NCI-H82 treated with DMSO at 0.1 percent for 48 hours (cell line): ENCODE measurements around the gene SPIN2B.
"Not testable (repeated sequence)": the region's sequence is repeated elsewhere in the genome, so short reads cannot be mapped to it uniquely, and the experiment has no call there.

Experiments
- DNase-seq: peaks from one replicate; lab custom pipeline; 2025; ENCODE audit not compliant: unreplicated experiment; lab: John Stamatoyannopoulos, UW

Gene SPIN2B

GRCh38 chrX:57121162-57121755 lies at the start of gene SPIN2B:
Gene SPIN2B, minus strand, starts transcription at chrX:57121548.
- peak; percentile 90 for DNase-seq

GRCh38 chrX:57156397-57157049 lies 35.2 kb upstream of the SPIN2B start:
- DNase-seq: no peak

GRCh38 chrX:57155171-57155570 lies 33.8 kb upstream of the SPIN2B start:
- no peak for DNase-seq

DNA sequence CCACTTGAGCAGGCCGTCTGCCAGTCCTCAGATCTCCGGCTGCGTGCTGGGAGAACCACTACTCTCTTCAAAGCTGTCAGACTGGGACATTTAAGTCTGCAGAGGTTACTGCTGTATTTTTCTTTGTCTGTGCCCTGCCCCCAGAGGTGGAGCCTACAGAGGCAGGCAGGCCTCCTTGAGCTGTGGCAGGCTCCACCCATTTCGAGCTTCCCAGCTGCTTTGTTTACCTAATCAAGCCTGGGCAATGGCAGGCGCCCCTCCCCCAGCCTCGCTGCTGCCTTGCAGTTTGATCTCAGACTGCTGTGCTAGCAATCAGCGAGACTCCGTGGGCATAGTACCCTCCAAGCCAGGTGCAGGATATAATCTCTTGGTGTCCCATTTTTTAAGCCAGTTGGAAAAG lies 30.9 kb upstream of the SPIN2B start:
- not testable (repeated sequence) for DNase-seq

- DNase-seq: no peak
Measured at GRCh38 chrX:57138674-57139073, 17.3 kb upstream of the SPIN2B start.

GRCh38 chrX:57137501-57137900 lies 16.2 kb upstream of the SPIN2B start:
- DNase-seq: no peak

GRCh38 chrX:57137073-57137472 lies 15.7 kb upstream of the SPIN2B start, which contains the start of gene SPIN2A:
Gene SPIN2A, minus strand, starts transcription at chrX:57137397. Its CDS starts 800 bp downstream, at chrX:57136597.
- DNase-seq: not testable (repeated sequence)

GRCh38 chrX:57136589-57136988 lies 15.2 kb upstream of the SPIN2B start:
- DNase-seq: not testable (repeated sequence)

- DNase-seq: no peak
Measured at GRCh38 chrX:57135287-57135686, 13.9 kb upstream of the SPIN2B start.

DNA sequence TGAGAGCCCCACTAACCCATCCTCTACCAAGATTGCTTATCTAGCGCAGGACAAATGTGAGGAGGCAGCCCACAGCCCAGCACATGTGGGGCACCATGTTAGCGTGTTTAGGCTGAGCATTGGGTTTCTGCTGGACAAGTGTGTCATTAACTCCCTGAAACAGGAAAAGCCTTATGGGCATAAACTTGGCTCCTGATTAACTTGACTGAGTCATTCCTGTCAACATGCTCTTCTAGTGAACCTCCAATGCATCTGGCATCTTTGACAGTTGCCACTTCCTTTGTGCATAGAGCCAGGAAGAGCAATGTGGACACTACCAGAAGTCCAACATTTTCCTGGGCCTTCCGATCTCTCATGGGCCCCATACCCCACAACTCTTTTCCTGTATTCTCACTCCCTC lies 13.4 kb upstream of the SPIN2B start:
- no peak for DNase-seq

GRCh38 chrX:57133706-57134105 lies 12.4 kb upstream of the SPIN2B start:
- DNase-seq: no peak

DNA sequence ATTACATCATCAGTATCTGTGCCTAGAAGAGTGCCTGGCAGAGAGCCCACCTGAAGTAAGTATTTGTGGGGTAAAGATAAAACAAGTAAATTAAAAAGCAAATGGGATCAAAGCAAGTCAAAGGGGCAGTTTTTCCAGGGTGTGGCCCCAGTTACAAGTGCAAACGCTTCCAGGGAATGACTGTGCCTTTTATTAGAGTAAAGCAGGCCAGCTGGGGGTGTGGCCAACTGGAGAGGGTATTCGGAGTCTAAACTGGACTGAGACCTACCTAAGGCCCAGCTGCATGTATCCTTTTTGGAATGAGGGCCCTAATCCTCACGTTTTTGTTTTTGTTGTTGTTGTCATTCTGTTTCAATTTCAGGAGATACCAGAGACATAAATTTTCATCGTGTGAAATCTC lies 11.9 kb upstream of the SPIN2B start:
- not testable (repeated sequence) for DNase-seq

- DNase-seq: no peak
Measured at GRCh38 chrX:57132046-57132445, 10.7 kb upstream of the SPIN2B start.

GRCh38 chrX:57121816-57122215 lies 468 bp upstream of the SPIN2B start:
- DNase-seq: no peak

GRCh38 chrX:57120619-57121161 lies 658 bp downstream of the SPIN2B start:
- DNase-seq: not testable (repeated sequence)

GRCh38 chrX:57119416-57119815 lies 1.9 kb downstream of the SPIN2B start:
- DNase-seq: no peak

DNA sequence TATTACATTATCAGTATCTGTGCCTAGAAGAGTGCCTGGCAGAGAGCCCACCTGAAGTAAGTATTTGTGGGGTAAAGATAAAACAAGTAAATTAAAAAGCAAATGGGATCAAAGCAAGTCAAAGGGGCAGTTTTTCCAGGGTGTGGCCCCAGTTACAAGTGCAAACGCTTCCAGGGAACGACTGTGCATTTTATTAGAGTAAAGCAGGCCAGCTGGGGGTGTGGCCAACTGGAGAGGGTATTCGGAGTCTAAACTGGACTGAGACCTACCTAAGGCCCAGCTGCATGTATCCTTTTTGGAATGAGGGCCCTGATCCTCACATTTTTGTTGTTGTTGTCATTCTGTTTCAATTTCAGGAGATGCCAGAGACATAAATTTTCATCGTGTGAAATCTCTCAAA lies 3.8 kb downstream of the SPIN2B start:
- DNase-seq: not testable (repeated sequence)

DNA sequence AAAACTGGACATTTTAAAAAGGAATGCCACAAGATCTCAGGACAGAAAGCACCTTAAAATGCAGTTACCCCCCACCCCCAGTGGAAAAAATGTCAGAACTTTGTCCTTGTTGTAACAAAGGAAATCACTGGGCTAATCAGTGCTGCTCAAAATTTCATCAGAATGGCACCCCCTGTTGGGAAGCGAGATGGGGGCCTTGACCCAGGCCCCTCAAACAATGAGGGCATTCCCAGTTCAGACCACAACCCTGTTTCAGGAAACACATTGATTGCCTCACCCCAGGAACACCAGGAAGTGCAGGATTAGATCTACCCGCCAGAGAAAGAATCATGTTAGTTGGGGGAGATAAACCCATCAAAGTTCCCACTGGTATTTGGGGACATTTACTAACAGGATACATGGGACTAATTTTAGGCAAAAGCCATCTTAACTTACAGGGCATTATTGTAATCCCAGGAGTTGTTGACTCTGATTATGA lies 16.4 kb downstream of the SPIN2B start:
- no peak for DNase-seq

DNA sequence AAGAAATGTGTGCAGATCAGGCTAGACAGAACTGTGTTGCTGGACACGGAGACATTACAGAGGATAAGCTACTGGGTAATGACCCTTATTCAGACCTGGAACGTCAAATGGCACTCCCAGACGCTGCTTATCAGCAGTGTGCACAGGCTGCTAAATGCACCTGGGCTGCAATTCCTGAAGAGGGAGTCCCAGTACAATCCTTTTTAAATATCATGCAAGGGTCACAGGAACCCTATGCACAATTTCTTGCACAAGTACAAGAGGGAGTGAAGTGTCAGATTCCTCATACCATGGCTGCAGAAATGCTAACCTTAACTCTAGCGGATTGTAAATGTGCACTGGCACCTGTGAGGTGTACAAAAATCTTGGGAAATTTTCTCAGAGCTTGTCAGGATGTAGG lies 16.9 kb downstream of the SPIN2B start:
- no peak for DNase-seq

DNA sequence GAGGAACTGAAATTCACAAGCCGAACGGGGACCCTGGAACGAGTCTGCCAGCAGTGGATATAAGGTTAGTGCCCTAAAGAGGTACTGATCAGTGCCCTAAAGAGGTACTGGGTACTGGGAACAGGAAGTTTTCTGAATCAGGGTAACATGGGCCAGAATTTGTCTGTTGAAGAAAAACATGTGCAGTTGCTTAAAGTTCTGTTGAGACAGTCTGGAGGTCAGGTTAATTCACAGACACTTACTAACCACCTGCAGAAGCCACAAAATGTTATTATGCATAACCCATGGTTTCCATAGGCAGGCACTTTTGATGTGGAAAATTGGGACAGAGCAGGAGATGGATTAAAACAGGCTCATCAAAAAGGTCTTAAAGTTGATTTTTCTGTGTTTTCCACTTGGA lies 17.9 kb downstream of the SPIN2B start:
- no peak for DNase-seq

DNA sequence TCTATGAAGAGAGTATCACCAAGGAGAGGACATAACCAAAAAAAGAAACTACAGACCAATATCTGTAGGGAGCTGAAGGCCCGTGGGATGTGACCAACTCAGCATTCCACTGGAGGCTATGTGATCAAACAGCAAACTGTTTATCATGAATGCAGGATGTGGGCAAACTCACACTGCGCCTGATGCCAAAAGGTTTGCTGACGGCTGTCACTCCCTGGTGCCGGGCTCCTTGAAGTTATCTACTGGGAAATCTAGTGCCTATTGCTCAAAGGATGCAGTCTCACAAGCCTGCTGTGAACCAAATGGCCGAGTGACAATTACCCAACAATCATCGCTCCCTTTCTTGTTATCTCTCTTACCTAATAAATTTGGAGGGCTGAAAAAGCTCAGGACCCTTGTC lies 18.4 kb downstream of the SPIN2B start:
- DNase-seq: not testable (repeated sequence)

DNA sequence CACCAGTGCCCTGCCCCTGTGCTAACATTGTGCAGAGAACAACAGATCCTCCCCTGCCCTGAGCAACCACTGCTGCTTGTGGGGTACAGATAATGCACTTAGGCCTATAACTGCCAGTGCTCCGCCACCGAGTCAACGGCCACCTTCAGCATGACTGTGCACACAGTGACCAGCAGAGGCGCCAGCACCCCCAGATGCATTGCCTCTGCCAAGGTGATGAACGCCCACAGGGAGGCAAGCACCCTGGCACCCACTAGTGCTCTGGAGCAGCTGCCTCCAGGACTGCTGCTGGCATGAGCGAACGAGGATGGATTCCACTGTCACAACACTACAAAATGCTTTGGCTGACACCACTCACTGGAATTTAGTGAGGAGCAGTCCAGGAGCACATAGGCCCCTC lies 38.2 kb downstream of the SPIN2B start:
- no peak for DNase-seq
